Measurements from ENCODE around the gene SSPN.

DNA sequence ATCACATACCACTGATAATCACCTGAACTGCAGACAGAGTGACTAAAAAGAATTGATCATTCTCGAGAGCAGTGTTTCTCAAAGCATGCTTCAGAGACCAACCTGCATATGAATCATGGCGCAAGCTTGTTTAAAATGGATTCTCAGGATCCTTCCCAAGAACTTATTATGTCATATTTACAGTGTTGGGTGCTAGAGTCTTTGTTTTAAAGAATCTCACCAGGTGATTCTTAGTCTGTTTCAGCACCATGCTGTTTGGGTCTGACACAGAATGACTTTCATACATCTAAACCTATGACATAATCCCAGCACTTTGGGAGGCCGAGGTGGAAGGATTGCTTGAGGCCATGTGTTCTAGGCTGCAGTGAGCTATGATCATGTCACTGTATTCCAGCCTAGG lies 31.3 kb upstream of the SSPN start:
- TF ChIP-seq FOXM1 (IDR thresholded peaks at IDR 0.05; ENCODE audit: borderline replicate concordance, low read depth) (no peak), TEAD4 (IDR thresholded peaks at IDR 0.05) (no peak)

All from Ishikawa (cell line).